Osteoblast (primary cell): ENCODE measurements around the gene NFATC1. TPM values are rescaled to one million over a fixed set of nuclear protein-coding genes. Genes with fewer than 3 reads are reported as not detected.

Experiments used
- DNase-seq: peaks from one replicate; pipeline ENCODE4 v3.0.0; 2011; ENCODE audit warnings: low spot score, mixed read lengths; ENCODE audit not compliant: insufficient read length; ENCODE audit errors: missing footprints
- H2AFZ ChIP-seq: 2 replicates; pipeline ENCODE4 v1.6.0; 2011; ENCODE audit warnings: mild to moderate bottlenecking, low read length
- H3K27ac ChIP-seq: 2 replicates; pipeline ENCODE4 v1.5.1; 2011; ENCODE audit warnings: mild to moderate bottlenecking, low read depth, low read length, moderate library complexity
- H3K27me3 ChIP-seq: 2 replicates; pipeline ENCODE4 v1.6.0; 2012; ENCODE audit warnings: mild to moderate bottlenecking, control low read depth, inconsistent platforms, low read length, moderate library complexity; ENCODE audit not compliant: insufficient read depth
- H3K36me3 ChIP-seq: 2 replicates; pipeline ENCODE4 v1.5.1; 2011; ENCODE audit warnings: mild to moderate bottlenecking, low read length, control low read depth, moderate library complexity; ENCODE audit not compliant: insufficient read depth
- H3K4me1 ChIP-seq: 2 replicates; pipeline ENCODE4 v1.5.1; 2011; ENCODE audit warnings: mild to moderate bottlenecking, low read length, control low read depth, moderate library complexity; ENCODE audit not compliant: insufficient read depth
- H3K4me2 ChIP-seq: 2 replicates; pipeline ENCODE4 v1.6.0; 2011; ENCODE audit warnings: mild to moderate bottlenecking, low read length; ENCODE audit not compliant: insufficient read depth
- H3K4me3 ChIP-seq: fragments of 200-600 bp; sonication (generic); 3 replicates; pipeline ENCODE4 v1.5.1; 2012; ENCODE audit warnings: mild to moderate bottlenecking, low read length, inconsistent platforms; ENCODE audit not compliant: insufficient read depth
- H3K79me2 ChIP-seq: 2 replicates; pipeline ENCODE4 v1.6.0; 2012; ENCODE audit warnings: mild to moderate bottlenecking, low read length, control low read depth, inconsistent platforms; ENCODE audit not compliant: insufficient read depth
- H3K9me3 ChIP-seq: 2 replicates; pipeline ENCODE4 v1.5.1; 2011; ENCODE audit warnings: low read depth, low read length, control low read depth
- H4K20me1 ChIP-seq: 2 replicates; pipeline ENCODE4 v1.6.0; 2012; ENCODE audit warnings: mild to moderate bottlenecking, low read length, control low read depth; ENCODE audit not compliant: insufficient read depth
- CTCF ChIP-seq: IDR thresholded peaks from 2 replicates; pipeline ENCODE4 v1.5.1; 2011; ENCODE audit warnings: mild to moderate bottlenecking, low read depth, low read length, moderate library complexity; ENCODE audit errors: extremely low read depth
- total RNA-seq: library from RNA; depleted of rRNA; stranded (reverse); fragments of >200 nt; gene quantifications from 2 replicates; pipeline ENCODE4 v1.2.3, GENCODE V29; 2012

The NFATC1 gene
- total RNA-seq, 1 donor, result 6.2 TPM

GRCh38 chr18:79571211-79572092, 175.7 kb downstream of the NFATC1 start:
- Histone ChIP-seq H3K27ac (no peak overlapping the region), H4K20me1 (no peaks in the 10 kb centered on the region), H3K4me2 (no peak overlapping the region), H3K4me1 (peaks cover 23% of the 10 kb centered on the region), H2AFZ (no peak overlapping the region), H3K27me3 (peaks cover 5% of the 10 kb centered on the region), H3K79me2 (no peaks in the 10 kb centered on the region), H3K4me3 (no peak overlapping the region), H3K36me3 (no peaks in the 10 kb centered on the region), H3K9me3 (peaks cover 4% of the 10 kb centered on the region)
- peak; percentile 57 for DNase-seq
- TF ChIP-seq CTCF, result no peak

GRCh38 chr18:79572093-79572780, 176.5 kb downstream of the NFATC1 start:
- no peaks in the 10 kb centered on the region for H4K20me1 ChIP-seq
- peaks cover 5% of the 10 kb centered on the region for H3K27me3 ChIP-seq
- H3K9me3 ChIP-seq, result peaks cover 4% of the 10 kb centered on the region
- TF ChIP-seq CTCF, result no peak
- peaks cover 23% of the 10 kb centered on the region for H3K4me1 ChIP-seq
- H3K4me3 ChIP-seq, result no peak overlapping the region
- no peaks in the 10 kb centered on the region for H3K36me3 ChIP-seq
- no peaks in the 10 kb centered on the region for H3K79me2 ChIP-seq
- peak; percentile 66 for DNase-seq
- H2AFZ ChIP-seq, result no peak overlapping the region
- no peak overlapping the region for H3K4me2 ChIP-seq
- H3K27ac ChIP-seq, result no peak overlapping the region

- DNase-seq, result peak; percentile 76
- no peaks in the 10 kb centered on the region for H4K20me1 ChIP-seq
- peaks cover 16% of the 10 kb centered on the region for H3K4me1 ChIP-seq
Measured at GRCh38 chr18:79572848-79573451, 177.2 kb downstream of the NFATC1 start.

More at GRCh38 chr18:79572848-79573451, 177.2 kb downstream of the NFATC1 start:
- Histone ChIP-seq H3K4me3 (no peak overlapping the region), H3K79me2 (no peaks in the 10 kb centered on the region), H3K27ac (no peak overlapping the region), H3K27me3 (peaks cover 5% of the 10 kb centered on the region), H2AFZ (no peak overlapping the region), H3K9me3 (peaks cover 4% of the 10 kb centered on the region), H3K36me3 (no peaks in the 10 kb centered on the region), H3K4me2 (no peak overlapping the region)
- TF ChIP-seq CTCF, result no peak
